Activated CD4-positive, alpha-beta T cell treated with anti-CD3 and anti-CD28 coated beads, Interleukin-2, Interleukin-4, amounts not matched to agents 100 ng/mL and 50 ng/mL, durations not matched to agents 16 hours and 8 hours (primary cell): ENCODE data around the gene UBE2H.

Experiments used
- DNase-seq: peaks from one replicate; pipeline ENCODE4 v3.0.0-alpha.2; 2020; ENCODE audit warnings: low spot score

UBE2H gene

DNA sequence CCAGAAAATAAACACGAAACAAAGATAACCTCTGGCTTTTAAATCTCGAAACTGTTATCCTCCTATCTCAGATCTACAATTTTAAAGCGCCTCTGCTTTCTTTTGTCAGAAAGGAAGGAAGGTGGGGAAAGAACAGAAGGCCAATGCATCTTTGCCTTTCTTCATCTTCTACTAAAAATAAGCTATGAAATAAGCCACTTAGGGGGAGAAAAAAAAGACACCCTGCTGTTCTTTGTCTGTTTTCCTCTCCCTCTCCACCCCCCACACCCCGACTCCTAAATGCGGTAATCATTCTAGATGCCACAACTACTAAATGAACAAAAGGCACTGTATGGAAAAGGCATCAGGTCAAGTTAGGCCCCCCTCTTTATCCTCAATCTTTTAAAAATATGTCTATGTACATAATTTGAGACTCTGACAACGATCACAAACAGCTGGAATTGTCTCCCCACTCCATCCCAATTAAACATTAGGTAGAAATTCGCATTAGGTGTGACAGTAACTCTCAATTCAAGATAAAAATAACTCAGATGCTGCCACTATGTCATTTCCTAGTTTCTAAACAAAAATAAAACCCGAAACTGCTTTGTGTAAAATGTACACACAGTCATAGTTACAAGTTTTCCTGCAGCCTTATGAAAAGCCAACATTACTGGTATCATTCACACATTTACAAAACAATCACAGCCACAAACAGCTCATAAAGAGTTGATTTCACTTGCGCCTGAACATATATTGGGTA lies 2.4 kb downstream of the UBE2H start:
- peak; percentile 59 for DNase-seq

DNA sequence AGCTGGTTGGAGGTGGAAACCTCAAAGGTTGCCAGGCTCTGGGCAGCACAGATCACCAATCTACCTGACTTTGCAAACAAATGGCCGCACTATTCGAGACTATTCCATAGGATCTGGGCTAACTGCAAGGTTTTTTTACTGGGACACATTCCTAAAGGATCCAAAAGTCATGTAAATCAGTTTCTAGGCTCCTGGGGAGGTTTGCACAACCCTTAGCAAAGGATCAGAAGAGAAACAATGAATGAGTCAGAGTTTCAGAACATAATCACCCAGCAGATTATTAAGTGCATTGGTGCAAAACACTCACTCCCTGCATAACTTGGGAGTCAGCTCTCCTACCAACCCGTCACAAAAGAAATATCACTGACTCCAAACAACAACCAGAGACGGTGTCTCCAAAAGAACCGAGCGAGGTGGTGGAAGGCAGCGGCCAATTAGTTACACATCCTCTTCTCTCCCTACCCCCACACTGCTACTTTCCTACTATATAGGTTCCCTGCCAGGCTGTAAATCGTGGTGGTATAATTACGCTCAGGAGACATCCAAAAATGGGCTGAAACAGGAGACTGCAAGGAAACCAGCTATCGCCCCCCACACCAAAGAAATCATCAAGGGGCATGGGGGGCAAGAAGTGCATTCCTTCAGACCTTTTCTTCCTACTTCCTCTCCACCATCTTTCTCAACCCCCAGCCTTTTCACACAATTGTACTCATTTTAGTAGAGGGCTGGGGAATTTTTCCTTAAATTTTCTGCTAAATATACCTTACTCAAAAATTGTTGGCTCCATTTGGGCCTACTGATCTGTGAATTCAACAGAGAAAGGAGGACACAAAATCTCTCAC lies 3.2 kb downstream of the UBE2H start:
- peak; percentile 60 for DNase-seq

DNA sequence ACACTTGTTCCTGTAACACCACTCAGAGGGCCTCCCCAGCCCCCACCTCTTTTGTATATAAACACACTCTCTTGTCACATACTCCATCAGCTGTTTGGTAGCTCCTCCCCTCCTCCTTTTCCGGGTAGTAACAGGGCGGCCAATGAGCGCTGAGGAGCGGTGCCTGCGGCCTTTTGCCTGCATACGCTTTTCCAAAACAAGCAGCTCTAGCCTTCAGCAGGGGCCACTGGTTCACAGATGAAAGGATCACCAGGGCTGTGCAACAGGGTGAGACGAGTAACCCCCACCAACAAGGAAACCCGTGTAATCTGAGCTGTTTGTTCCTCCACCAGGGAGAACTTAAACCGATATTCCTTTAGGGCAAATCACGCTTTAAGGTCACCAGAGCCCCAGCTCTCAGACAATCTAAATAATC lies 3.9 kb downstream of the UBE2H start:
- DNase-seq, result peak; percentile 81

DNA sequence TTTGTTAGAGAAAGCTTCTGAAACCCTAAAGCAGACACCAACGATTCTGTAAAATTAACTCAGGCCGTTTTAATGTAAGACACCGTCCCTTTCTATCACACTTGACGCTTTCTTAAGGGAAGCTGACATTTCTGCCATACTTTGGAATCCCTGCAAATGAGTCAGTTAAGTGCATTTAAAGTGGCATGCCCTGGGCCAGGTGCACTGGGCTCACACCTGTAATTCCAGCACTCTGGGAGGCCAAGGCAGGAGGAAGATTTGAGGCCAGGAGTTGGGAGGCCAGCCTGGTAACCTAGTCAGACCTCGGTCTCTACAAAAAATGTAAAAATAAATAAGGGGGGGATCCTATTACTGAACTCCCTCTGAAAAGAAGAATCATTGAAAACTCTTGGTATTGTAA lies 4.4 kb downstream of the UBE2H start:
- no peak for DNase-seq

DNA sequence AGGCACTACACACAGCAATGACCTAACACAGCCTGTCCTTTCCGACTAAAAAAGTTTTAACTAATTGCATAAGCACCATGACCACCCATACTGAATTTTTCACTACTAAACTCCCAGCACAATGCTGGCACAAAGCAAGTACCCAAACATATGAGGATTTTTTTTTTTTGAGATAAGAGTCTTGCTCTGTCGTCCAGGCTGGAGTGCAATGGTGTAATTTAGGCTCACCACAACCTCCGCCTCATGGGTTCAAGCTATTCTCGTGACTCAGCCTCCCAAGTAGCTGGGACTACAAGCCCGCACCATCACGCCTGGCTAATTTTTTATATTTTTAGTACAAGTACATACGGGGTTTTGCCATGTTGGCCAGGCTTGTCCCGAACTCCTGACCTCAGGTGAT lies 5.1 kb downstream of the UBE2H start:
- no peak for DNase-seq

DNA sequence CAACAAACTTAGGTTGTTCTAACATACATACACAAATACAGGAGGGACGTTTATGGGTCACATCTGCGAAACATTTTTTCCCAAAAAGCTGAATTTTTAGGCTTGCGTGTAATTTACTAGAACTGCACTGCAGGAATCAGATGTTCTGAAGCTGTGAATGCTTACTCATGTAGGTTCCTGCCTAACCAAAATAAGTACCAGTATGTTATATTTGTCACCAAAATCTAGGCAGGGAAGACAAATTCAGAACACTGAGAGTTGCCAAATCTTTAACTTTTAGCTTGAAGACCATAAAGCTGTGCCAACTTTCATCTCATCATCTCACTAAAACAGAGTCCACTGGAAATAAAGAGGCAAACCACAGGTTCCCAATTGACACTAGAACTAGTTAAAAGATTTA lies 5.7 kb downstream of the UBE2H start:
- no peak for DNase-seq

DNA sequence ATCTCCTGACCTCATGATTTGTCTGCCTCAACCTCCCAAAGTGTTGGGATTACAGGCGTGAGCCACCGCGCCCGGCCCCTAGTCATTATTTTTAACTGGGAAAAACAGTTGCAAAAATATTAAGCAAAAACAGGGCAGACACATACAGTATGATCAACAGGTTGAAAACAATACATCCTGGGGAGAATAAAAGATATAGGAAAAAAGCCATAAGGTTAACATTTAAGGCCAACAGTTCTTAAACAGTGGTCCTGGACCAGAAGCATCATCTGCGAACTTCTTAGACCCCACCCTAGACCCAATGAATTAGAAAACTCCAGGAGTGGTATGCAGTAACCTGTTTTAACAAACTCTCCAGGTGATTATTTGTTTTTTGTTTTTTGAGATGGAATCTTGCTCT lies 6.5 kb downstream of the UBE2H start:
- no peak for DNase-seq

DNA sequence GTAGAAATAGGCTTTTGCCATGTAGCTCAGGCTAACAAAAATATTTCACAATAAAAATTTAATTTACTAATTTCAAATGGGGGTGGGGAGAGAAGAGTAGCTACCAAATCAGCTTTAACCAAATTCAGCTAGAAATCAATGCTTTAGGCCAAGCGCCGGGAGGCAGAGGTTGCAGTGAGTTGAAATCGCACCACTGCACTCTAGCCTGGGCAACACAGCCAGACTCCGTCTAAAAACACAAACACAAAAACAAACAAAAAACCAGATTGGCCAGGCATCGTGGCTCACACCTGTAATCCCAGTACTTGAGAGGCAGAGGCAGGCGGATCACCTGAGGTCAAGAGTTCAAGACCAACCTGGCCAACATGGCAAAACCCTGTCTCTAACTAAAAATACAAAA lies 9.4 kb downstream of the UBE2H start:
- no peak for DNase-seq

DNA sequence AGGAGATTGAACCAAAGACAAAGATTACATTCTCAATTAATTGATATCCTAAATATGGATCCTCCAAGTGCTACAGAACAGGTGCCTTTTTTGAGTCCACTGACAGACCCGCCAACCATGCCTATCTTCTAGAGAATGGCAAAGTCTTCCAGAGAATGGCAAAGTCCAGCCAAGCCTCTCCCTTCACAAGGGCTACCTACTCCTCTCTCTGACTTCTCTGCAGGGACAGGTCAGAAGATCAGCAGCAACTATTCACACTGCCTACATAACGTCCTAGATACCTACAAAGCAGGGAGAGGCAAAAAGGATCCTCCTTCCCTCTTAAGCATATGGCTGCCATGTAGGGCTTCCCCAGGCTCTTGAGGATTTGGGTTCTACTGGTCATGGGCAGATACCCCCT lies 12.4 kb downstream of the UBE2H start:
- no peak for DNase-seq

DNA sequence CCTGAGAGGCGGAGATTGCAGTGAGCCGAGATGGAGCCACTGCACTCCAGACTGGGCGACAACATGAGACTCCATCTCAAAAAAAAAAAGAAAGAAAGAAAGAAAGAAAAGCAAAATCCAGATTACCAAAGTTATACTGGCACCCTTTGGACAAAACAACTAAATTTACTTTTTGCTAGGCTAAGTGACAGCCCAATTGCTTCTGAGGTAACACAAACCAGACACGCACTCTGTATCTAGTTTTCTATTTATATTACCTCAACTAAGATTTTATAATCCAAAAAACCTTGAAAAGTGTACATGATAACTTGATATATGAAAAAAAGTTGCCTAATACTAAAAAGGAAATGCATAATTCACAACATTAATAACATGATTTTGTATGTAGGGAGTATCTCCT lies 12.9 kb downstream of the UBE2H start:
- DNase-seq, result no peak

DNA sequence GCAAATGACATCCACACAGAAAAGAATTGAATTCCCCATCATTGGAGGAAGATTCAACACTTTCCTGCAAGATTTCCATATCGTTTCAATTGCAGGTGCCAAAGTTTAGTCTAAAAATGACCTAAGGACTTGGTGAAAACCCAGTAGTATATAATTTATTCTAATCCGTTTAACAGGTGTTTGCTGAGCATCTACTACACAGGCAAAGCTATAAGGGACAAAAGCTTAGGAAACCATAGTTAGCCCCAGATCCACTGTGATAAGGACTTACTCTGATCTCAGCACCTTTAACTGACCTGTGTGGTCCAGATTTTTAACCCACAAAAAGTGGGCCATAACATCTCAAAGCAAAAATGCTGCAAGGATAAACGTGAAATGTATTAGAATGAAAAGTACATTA lies 19.1 kb downstream of the UBE2H start:
- DNase-seq, result no peak

DNA sequence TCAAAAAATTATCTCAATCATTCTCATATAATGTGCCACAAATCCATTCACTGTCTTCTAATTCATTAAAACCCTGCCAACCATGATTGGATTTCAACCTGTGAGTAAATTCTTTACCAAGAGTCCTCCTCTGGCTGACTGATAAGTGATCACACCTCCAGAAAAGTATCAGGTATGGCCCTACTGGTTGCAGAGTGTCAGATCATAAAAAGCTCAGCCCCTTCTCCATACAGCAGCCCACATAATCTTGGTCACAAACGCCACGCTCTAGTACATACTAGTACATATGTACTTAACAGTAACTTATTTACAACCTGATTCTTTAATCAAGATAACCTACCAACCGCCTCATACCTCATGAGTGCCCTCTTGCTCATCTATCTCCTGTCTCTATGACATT lies 26.1 kb downstream of the UBE2H start:
- DNase-seq, result no peak

DNA sequence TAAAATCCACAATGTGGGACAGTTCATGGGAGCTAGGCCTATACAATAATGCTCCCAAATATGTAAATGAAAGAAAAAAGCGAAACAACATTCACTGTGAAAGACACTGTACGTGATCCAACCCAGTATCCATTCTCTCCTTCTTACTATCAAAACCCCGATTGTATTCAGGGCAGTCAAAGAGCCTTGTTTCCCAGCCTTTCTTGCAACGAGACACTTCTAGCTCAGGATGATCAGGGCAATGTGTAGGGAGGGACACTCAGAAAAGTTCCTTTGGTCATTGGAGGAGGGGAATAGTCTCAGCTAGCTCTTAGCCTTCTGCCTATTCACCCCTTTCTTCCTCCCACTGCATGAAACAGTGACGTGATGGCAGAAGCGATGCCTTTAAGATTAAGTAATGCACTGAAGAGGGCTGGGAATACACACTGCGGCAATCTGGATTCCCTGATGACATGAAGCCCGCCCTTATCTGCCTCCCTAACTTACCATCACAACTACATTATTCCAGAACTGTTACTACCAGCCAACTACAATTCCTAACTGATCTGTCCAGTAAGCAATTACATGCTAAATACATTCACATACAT lies 27.3 kb downstream of the UBE2H start:
- DNase-seq, result no peak

DNA sequence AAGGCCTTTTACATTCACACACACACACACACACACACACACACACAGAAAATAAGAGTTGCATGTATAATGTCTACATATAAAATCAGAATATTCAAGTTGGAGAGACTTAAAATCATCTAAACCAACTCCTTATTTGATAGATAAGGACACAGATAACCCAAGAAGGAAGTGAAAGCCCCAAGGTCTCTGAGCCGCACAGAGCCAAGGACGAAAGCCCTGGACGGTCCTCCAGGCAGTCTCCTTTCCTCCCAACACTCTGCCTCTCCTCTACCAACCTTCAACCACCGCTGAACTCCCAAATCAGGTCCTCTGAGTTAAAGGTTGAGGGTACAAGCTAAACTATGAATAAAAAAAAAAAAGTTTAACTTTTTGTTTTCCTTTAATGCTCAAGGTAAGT lies 28.2 kb downstream of the UBE2H start:
- no peak for DNase-seq

DNA sequence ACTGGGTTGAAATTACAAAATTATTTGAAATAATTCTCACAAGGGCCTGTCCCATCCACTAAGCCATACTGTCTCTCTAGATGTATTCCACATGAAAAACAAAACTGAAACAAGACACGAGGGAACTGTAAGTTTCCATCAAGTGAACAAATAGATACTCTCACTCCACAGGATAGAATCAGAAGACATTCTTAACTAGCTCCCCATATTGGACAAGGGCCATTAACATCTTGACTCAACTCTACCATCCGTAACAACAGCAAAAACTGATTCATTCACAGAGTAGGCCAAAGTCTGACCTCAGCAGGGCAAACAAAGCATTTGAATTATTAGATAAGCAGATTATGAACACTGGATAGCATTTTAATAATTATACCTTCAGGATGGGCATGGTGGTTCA lies 29.1 kb downstream of the UBE2H start:
- no peak for DNase-seq

DNA sequence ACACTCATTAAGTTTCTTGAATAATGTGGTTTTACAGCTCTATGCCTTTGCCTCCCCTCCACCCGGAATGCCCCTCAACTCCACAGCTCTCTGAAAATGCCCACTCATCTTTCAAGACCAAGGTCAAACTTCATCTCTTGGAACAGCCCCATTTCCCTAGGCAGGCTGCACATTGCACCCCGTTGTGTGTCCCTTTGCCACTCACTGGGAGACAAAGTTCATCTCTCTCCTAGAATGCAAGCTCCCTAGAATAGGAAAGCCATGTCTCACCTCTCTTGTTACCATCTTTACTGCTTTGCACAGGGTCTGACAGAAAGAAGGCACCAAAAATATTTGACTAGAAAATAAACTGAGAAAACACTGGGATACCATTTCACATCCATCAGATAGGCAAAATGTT lies 33.3 kb downstream of the UBE2H start:
- no peak for DNase-seq

DNA sequence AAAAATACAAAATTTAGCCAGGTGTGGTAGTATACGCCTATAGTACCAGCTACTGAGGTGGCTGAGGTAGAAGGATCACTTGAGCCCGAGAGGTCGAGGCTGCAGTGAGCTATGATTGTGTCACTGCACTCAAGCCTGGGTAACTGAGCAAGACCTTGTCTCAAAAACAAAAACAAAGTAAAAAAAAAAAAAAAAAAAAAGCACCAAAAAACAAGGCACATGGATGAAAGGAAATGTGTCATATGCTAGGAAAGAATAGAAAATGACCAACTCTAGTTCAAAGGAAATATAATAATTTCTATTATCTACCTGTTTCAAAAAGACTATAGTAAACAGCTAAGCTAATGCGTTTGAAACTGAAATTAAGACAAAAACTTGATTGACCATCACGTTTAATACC lies 33.8 kb downstream of the UBE2H start:
- DNase-seq, result no peak

DNA sequence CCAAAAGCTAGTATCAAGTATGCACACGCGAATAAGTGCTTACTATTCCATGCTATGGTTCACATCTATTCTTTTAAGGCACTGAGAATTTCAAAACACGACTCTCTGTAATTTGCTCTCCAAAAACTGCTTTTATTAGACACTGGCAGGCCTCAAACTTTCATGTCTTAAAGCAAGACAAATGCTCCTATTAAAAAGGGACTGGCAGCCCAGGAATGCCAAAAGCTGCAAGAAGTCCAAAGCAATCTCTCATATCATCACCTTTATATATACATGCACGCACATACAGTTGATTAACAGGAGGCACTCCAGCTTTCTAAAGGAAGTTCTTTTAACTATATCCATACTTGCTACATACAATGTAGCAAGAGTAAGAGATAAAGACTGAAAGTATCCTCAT lies 34.8 kb downstream of the UBE2H start:
- DNase-seq, result no peak

DNA sequence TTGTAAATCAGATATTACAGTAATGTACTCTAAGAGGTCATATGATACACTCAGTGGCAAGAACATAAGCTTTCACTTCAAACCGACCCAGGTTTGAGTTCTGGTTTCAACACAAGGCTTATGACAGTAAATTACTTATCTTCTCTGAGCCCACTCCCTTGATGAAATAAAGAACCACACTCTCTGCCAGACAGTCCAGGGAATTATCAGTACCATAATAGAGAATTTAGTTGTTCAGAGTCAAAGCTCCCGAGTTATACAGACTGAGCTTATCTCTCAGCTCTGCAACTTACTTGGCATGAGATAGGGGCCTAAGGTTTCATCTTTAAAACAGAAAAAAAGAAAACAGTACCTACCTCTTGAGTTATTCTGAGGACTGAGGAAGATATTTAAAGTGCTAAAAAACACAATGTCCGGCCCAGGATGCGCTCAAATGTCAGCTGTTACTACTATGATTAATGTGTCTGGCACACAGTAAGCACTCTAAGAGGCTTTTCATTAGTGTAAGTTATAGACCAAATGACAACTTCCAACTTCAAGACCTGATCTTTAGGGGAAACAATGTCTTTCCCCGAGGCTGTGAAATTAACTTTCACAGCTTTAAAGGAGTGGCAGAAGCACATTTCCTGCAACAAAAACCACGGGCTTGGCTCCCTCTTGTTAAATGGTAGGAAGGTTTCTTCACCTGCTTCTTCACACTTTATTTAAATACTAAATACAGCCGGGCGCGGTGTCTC lies 38.1 kb downstream of the UBE2H start:
- no peak for DNase-seq

DNA sequence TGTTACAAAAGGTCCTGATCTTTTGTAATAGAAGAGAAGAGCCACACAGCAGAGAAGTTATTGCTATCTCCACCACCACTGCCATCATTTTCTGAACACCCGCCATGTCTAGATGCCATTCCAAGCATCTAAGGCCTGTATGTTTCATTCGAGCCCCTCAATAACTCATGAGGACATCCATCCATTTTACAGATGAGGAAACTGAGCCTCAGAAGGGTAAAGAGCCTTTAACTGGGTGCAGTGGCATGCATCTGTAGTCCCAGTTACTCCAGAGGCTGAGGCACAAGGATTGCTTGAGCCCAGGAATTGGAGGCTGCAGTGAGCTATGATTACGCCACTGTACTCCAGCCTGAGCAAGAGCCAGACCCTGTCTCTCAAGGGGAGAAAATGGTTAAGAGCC lies 39.3 kb downstream of the UBE2H start:
- DNase-seq, result no peak

DNA sequence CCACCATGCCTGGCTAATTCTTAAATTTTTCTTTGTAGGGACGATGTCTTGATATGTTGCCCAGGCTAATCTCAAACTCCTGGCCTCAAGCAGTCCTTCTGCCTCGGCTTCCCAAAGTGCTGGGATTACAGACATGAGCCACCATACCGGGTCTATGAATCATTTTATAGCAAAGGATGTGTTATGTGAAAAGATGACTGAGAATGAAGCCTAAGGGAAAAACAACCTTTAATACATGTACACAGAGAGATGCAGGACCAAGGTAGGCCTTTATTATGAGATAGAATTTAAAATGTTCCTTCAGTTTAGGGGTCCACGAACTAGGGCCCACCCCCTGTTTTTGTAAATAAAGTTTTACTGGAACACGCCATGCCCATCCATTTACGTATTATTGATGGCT lies 41.0 kb downstream of the UBE2H start:
- DNase-seq, result no peak

DNA sequence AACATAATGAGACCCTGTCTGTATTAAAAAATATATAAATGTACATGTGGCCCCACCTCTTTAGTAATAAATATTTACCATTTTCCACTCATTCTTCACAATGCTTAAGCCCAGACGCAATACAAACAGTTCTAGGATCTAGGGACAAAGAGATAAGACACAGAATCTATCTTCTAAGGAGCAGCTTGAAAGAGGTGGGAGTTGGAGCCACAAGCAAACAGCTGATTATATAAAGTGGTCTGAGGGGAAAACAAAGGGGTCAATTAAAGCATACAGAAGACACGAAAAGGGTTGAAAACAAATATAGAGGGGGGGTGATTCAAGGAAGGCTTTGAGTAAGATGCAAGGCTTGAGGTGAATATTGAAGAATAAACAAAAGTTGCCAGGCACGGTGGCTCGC lies 43.1 kb downstream of the UBE2H start:
- no peak for DNase-seq

DNA sequence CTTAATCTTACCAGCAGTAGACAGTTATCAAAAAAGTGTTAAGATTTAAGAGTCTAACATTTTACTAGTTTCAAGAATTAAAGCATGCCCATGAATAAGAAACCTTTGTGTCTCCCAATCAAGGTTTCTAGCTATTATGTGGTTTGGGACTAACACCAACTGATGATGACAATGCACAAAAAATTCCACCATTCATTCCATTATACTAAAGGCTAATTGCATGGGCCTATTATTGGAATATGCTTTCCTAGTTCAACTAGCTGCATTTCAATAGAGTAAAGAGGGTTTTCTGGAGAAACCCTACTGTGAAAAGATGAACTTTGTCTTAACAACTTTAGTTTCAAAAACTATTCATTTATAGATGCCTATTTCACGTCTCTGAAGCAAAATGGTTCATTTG lies 44.6 kb downstream of the UBE2H start:
- no peak for DNase-seq
